ENCODE measurements around the gene TRABD2B.

TRABD2B gene

DNA sequence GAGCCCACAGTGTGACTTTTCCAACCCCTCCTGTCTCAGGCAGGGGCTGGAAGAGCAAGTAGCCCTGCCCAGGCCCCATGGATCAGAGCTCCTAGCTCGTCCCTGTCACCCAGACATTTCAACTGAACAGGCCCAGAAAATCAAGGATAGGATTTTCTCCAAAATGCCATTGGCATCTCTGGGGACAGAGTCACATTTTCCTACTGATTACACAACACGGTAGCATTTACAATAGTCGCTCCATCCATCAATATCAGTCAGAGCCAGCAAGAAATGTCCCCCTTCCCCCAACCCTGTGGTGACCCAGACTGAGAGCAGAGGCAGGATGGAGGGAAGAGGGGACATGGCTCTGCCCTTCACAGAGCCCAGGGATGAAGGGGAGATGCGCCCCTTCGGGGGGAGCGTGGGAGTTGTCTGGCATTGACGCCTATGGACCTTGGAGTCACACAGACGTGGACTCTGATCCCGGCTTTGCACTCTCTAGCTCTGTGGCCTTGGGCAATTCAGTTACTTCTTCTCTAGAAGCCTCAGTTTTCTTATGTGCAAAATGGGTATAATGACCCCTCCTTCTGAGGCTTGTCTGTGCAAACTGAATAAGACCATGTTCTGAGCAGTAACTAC, 283.7 kb downstream of the TRABD2B start:
- DNase-seq, result no peak

DNA sequence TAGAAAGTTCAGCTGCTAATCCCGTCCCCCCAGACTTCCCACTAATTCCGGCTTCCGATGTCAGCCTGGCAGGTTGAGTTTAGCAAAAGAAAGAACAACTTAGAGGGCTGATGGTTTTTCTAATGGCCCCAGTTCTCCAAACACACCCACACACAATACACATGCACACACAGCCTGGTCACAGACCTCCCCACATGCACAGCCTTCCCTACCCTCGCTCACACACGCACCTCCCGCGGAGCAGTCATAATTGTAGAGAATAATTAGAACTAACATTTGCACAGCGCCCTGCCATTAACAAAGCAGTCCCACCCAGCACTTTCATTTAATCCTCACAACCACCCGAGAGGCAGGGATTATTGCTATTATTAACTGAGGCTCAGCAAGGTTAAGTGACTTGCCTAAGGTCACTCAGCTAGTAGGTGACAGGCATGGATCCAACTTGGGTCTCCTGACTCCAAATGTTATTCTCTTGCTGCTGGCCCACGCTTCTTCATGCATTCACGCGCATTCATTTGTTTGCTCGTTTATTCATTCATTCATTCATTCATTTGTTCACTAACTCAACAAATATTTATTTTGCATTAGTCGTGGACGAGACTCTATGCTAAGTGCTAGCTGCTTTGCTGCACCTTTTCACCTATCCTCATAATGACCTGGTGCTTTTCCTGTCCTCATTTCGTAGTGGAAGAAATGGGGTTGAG, 284.4 kb downstream of the TRABD2B start:
- DNase-seq, result no peak

DNA sequence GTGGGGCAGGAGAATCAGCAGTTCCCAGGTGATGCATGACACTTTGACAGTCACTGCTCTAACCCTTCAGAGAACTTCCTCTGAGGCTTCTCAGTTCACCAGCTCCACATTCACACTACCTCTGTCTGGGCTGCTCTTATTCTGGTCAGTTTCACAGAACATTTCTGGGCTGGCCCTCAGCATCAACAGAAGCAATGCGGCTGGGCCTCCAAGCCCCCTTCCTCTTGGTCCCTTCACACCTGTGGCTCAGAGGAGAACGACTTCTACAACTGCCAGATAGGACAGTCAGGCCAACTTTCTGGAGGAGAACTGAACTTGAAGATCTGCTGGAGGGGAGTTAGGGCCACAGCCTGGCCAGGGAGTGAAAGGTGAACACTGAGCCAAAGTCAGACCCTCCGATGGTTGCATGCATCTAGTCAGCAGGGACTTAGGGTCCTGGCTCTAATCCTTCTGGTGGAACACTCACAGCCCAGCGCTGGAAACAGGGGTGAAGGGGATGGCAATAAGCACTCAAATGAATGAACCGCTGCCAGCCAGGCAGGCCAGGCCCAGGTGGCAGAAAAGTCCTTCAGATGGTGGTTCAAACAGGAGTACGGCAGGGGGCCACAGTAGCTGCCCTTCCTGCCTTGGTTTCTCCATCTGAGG, 285.2 kb downstream of the TRABD2B start:
- DNase-seq, result no peak

DNA sequence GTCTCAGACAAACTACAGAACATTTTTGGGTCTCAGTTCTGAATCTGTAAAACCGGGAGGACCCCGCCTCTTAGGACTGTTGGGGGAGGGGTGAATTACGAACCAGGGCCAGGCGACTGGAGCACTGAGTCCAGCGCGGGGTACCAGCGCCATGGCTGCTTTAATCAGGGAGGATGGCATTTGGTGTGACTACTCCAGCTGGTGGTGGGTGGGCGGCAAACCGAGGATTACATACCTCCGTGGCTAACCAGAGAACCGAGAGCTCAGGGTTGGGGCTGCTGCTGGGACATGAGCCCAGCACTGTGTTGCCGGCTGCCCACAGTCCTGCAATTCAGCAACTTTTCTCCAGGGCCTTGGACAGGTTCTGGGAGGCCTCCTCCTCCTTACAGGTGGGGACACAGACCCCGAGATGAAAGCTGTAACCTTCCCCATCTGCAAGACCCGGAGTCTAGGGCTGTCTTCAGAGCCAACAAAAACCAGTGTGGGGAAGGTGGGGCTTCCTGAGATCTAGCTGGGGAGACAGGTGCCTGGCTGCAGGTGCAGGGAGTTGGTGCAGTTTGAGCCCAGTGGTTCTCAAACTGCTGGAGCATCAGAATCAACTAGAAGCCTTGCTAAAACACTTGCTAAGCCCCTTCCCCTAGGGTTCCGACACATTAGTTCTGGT, 285.9 kb downstream of the TRABD2B start:
- DNase-seq, result no peak
